NCI-H187 (cell line): ENCODE data around the gene IL16.

Experiments
- DNase-seq, 2 experiments: peaks; one replicate each; lab custom pipeline; 2025; lab: John Stamatoyannopoulos, UW

IL16 gene

DNA sequence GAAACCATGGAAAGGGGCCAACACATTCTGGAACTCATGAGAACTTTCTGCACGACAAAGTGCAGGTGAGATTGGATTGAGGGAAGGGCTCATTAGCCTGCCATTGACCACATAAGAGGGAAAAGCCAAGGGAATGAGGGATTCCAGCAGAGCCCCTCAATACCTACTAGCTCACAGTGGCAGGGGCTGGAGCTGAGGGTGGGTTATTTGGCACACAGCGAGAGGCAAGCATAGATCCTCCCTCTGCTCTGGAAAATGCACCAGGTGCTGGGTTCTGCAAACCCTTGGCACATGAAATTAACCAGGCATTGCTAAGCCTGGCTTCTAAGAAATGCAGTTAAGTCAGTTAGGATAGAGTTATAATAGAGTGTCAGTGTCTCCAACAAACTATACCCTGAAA lies 60.8 kb downstream of the IL16 start:
- DNase-seq = no peak

DNA sequence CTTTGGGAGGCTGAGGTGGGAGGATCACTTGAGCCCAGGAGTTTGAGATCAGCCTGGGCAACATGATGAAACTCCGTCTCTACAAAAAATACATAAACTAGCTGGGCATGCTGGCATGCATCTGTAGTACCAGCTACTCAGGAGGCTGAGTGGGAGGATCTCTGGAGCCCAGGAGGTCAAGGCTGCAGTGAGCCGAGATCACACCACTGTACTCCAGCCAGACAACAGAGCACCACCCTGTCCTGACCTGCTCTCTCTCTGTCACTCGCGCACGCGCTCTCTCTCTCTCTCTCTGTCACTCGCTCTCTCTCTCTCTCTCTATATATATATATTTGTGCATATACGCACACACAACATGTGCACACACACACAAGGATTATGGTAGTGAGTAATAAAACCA lies 61.8 kb downstream of the IL16 start:
- DNase-seq = no peak

DNA sequence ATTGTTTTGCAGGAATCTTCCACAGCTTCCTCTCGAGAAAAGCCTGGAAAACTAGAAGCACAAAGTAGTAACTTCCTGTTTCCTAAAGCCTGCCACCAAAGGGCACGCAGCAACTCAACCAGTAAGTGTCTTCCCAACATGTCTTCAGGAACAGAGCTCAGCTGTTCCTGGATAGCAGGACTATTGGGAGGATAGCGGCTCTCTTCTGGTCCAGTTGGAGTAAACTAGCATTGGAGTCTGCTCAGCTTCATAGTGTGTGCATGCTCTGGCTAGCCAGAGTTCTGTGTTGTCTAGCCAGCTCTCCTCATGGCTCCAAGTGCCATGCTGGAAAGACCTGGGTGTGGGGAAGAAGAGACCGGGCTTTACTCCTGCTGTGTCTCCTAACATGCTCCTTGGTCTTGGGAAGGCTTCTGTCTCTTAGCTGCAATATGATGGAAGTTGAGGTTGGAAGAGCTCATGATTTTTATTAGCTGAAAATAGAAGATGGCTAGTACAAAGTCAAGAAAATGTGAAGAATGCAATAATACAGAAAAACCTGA lies 63.1 kb downstream of the IL16 start:
- no peak for DNase-seq

DNA sequence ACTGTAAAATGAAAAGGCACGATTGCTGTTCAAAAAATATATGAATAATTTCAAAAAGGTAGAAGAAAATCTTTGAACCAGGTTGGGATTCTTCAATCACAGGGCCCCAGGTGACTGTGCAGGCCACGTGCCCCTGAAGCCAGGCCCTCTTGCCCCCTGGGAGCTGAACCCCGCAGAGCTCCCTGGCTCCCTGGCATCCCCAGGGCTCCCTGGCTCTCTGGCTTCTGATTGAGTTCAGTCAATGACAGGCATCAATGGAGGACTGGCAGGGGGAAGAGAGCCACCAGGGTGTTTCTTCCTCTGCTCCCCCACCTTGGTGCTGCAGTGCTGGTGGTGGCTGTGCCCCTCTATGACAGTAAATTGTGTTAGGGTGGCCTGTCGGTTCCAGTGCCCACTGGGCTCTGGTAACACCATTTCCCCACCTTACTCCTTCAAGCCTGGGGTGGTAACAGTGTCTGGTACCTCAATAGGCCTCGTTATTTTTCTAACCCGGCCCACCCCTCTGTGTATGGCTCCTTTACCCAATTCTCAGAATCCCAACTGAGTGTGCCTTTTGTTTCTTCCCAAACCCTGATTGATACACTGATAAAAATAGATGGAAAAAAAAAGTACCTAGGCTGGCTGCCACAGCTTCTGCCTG lies 64.6 kb downstream of the IL16 start:
- no peak for DNase-seq

DNA sequence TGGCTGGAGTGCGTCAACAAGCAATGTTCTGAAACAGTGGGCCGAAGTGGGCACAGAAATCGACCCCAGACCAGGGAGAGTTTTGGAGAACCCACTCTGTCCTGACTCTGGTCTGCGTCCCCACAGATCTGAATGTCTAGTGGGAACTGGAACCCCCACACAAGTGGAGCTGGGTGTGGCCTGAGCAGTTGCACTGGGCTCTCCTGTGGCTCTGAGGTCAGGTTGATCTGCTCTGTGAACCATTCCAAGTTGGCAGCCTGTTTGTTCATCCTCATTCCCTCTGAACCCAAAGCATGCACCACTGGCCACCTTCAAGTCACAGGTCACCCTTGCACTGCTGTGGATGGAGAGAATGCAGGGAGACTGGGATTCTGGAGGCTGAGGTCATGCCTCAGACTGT lies 66.8 kb downstream of the IL16 start:
- no peak for DNase-seq

DNA sequence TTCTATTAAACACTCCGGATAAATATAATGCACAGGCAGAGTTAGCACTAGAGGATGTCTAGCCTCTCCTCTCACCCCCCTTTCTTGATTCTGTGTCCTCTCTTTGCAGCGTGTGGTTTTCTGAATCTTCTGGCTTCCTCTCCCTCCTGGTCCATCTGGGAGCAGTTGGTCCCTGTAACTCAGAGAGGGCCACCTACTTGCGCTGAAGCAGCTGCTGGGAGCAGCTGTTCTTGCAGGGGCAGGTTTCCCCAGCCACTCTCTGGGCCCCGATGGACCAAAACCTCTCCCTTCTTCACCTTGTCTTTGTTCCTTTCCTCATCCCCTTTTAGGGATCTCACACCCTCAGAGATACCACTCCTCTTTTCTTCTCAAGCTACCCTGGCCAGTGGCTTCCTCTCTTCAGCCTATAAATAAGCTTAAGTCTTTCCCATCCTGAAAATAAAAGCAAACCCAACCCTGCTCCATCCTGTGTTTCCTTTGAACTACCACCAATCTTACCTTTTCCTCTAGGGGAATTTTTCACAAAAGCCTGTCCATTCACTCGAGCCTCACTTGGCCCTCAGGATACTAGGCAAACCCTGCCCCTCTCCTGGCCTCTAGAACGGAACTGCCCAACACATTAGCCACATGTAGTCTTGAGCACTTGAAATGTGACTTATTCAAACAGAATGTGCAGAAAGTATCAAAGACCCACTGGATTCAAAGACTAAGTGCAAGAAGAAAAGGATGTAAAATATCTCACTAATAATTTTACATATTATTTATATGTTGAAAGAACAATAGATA lies 67.6 kb downstream of the IL16 start:
- no peak for DNase-seq

DNA sequence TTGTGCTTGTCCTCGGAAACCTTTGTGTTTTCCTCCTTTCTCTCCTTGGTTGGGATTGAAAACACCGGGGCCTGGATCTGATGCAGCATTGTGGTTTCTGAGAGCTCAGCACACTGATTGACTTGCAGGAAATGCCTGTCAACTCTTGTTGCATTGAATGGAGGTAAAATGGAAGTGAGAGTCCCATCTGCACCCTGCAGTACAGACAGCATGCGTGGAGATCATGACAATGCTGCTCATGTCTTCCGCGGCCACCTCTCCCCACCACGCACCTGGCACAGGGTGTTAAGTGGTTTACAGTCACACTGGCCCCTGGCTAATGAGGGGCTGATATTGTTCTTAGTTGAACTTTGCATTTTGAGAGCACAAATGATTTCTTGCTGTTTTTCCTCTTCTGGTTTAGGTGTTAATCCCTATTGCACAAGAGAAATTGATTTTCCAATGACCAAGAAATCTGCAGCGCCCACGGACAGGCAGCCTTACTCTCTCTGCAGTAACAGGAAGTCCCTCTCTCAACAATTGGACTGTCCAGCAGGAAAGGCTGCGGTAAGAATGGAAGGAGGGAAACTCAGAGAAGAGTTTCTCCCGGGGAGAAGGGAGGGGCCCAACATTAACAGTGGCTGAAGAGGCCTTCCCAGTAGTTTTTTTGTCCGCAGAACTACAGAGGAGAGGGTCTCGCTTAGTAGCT lies 68.7 kb downstream of the IL16 start:
- peak in 1 of 2 experiments; percentile 39 for DNase-seq

DNA sequence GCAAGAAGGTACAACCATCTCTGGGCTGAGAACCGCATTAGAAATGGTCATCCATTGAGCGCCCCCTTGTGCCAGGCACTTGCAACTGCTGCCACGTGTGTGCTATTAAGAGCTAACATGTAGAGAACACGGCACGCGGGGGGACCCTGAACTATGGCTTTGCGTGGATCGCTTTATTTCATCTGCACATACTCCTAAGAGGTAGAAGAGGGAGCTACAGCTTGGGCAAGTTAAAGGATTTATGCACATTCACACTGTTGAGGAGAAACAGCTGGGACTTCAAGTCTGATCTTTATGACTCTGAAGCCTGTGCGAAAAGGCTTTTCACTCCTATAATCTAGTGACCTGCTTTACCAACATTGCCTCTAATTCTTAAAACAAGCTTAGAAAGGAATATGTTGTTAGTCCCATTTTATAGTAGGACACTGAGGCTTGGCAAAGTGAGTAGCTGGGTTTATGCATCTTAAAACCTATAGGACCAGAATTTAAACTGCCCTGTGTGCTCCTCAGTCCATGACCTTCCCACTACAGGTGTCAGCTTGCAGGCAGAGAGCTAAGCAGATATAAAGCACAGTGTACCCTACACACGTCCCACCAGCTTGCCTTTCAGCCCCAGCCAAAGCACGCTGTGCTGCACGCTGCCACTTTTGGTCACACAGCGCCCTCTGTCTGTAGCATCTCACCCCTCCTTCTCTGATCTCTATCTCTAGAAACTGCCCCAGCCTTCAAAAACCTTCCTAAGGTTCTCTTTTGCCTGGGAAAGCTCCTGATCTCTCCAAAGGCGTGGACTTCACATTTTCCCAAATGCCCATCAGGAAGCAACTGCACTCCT lies 69.5 kb downstream of the IL16 start:
- DNase-seq = peak; percentile 39 to 57

DNA sequence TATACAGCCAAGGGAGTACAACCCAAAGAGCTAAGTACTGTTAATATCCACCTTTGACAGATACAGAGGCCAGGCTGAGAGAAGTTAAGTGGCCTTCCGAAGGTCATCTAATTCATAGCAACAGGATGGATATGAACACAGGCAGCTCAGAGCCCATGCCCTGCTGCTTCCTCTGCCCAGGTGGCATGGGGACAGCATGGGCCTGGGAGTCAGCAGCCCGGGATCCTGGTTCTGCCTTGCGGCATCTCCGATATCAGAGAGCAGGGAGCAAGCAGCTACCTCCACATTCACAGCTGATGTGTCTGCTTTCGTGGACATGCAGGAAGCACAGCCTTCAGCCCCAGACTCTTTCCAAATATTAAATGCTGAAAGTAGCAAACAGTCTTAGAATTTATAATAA lies 71.7 kb downstream of the IL16 start:
- no peak for DNase-seq

DNA sequence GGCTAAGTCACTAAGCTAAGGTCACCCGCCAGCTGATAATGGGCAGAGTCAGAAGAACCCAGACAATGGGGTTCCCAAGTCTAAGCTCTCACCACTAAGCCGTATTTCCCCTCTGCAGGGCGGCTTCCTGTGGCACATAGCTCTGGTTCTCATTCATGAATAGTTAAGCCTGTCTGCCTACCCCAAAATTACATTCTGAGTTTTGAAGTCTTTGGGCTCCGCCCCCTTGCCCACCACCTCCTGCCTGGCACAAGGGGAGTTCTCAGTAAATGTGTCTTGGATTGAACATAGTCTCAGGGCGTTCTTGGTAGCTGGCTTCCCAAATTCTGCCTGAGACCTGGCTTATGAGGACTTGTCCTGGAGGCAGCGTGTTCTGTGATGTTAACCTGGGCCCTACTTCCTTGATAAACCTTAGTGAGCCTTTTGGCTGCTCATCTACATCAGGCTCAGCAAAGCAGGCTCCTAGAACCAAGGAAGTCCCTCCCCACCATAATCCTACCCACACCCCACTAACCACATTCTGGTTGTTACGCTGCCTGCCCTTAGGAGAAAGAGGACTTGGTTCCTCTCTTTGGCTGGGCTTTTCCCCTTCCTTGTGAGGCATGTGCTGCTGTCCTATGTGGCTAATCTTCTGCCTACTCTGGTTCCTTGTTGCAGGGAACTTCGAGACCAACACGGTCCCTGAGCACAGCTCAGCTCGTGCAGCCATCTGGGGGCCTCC lies 72.4 kb downstream of the IL16 start:
- no peak for DNase-seq

DNA sequence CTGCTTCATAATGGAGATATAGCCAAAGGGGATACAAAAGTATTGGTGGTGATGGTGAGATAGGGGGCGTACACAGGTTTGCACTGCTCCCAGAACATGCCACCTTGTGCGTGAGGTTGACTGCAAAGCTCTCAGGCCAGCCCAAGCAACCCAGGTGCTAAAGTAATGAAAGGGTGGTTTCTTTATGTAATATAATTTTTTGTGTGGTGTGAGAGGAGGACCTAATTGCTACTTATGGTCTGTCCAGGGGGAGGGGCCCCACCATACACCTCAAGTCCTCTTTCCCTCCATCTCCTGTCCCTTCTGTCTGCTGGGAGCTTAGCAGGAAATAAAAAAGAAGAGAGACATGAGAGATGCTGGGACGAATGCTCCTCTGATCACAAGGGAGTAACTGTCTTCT lies 73.5 kb downstream of the IL16 start:
- DNase-seq = no peak

DNA sequence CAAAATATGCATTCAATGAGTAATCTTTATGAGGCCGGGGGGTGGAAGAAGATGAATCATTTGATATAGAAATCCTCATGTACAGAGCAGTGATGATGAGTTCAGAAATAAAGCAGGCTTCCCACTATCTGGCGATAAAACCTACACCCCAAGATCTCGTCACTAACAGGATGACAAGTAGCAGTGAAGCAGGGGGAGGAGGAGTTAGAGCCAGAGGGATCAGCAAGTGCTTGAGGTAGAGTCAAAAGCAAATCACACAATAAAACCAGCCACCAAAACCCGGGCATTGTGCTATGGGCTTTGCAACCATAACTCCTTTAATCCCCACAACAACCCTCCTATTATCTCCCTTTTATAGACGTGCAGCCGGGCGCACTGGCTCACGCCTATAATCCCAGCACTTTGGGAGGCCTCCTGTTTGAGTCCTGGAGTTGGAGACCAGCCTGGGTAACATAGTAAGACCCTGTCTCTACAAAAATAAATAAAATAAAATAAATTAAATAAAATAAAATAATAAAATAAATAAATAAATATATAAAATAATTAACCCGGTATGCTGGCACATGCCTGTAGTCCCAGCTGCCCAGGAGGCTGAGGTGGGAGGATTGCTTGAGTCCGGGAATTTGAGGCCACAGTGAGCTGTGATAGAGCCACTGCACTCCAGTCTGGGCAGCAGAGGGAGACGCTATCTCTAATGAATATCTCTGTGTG lies 74.3 kb downstream of the IL16 start:
- no peak for DNase-seq

DNA sequence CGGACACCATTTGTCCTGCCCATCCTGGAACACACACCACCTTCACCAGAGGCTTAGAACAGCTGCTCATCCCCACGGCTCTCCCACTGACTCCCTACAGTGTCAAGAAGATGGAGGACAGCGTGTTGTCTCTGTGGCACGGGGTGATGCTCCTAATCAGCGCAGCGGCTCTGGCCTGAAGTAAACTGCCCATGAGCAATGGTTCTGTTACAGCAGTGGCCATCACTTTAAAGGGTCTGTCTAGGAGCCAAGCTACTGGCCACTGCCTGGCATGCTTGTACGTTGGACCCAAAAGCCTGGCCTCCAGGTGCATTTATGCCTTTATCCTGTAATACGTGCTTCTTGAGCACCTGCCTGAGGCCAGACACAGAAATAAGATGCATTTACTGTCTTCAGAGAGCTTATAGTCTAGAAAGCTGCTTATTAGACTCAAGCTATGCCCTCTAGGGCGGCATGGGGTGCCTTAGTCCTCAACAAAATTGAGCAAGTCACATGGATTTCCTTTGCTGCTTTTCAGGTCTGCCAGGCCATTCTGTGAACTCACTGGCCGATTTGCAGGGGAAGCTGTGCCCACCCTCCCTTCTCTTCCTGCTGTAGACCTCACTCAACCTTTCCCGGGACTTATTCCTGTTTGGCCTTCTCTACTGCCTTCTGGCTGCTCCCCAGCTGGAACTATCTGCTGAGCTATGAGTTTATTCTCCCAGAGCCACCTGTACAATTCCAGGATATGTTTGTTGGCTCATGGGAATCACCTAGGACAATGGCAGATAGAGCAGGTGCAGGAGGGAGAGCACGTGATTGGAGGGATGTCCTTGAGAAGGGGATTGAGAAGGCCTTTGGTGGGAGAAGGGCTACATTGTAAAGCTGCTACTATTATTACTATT lies 75.3 kb downstream of the IL16 start:
- DNase-seq = no peak

DNA sequence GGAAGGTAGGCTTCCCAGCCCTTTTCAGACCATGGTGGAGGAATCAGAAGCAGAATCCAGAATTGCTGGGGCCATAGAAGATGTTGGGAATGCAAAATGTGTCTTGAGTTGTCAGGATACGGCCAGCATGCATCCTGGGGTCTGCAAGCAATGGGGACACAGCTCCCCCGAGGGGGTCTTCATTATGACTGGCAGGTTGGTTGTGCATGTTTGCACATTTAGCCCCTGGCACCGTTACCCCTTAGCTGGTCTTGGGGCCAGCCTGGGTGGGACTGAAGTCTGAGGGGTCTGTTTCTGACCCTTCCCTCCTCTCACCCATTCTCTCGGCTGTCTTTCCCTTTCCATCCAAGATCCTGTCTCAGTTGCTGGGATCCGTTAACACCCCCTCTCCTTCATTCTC lies 76.5 kb downstream of the IL16 start:
- DNase-seq = no peak

DNA sequence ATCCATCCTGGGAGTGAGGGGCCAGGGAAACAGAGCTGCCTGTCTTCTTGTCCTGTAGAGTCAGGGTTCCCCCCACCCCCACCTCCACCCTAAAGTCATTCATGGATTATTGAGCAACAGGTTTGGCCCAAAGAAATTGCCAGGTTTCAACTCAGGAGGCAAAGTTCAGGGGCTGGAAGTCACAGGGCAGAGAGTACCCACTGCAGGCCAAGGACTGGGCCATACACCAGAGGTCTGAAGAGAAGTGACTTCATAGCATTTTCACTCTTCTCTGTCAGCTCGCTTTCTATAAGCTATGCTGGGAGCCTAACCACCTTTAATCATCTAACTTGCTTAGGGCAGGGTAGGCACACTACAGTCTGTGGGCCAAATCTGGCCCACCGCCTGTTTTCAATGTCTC lies 77.2 kb downstream of the IL16 start:
- no peak for DNase-seq

DNA sequence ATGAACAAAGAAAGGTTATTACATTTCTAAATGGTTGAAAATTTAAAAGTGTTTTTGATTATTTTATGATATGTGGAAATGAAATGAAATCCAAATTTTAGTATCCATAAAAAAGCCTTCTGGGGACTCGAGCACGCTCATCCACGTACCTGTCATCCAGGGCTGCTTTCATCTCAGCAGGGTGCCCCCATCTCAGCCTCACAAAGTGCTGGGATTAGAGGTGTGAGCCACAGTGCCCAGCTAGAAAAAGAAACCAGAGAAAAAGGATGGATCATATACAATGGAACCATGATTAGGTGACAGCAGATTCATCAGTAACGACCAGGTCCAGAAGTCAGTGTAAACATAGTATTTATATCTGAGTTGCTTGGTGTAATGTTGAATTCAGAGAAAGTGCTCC lies 77.6 kb downstream of the IL16 start:
- DNase-seq = no peak

DNA sequence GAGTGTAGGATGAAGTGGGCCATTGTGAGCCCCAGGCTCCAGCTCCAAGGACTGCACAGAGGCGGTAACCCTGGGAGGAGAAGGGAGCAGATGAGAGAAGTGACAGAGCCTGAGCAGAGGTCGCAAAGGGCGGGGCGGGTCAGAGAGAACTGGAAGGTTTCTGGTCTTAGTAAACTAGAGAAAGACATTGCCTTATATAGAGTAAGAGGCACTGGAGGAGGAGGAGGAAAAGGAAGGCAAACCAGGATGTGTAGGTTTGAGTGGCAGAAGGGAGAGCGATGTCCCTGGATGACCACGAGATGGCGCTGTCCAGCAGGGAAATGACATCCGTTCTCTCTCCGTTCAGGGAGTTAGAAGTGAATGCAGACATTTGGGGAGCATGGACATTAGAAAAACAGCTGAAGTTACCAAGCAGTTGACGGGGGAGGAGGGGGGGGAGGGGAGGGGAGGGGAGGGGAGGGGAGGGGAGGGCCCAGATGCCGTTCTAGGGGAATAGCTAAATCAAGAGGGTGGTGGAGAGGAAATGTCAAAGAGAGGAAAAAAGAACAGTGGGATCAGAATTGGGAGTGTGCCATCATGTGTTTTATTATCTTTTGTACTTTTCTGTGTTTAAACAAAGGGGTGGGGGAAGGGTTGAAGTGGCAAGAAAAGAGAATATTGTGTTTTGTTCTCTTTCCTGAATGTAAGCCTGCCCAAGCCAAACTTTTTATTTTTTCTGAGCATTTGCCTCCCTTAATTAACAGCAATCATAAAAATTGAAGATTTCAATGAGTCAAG lies 78.4 kb downstream of the IL16 start:
- peak in 1 of 2 experiments; percentile 43 for DNase-seq

DNA sequence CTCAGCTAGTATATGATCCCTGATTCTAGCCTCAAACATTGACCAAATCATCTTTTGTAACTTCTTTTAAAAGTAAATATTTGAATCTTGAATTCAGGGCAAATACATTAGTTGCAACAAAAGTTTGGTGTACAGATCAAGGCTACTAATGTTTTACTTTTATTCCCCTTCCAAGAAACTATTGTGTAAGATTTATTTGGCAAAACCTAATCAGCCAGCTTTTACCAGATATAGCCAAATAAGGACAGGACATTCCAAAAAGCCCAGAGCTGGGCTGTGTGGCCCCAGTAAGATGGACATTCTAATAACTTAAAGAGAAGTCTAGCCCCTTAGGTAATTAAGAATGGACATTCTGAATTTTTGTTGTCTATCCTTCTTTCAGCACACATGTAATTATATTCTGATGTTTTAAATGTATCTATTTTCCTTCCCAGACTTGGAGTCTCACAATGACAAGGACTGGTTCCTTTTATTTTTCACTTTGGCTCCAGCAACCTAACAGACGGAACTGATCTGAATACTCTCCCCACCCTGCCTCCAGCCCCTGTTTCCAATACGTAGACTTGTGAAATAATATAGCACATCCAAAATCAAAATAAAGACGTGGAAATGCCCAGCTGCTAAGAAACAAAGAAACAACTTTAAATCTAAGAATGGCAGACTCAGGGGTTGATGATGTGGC lies 79.2 kb downstream of the IL16 start:
- DNase-seq = no peak
